CD4-positive, alpha-beta T cell treated with Interleukin-6 at 100 ng/mL for 8 hours (primary cell): Measurements from ENCODE around the gene SLC16A1.
"Not testable (repeated sequence)": the region's sequence is repeated elsewhere in the genome, so short reads cannot be mapped to it uniquely, and the experiment has no call there.

ENCODE experiments used
- DNase-seq: peaks from one replicate; pipeline ENCODE4 v3.0.0-alpha.2; 2020; ENCODE audit warnings: mixed read lengths, low spot score

SLC16A1 gene

GRCh38 chr1:112923959-112924349, 32.0 kb downstream of the SLC16A1 start:
- no peak for DNase-seq

DNA sequence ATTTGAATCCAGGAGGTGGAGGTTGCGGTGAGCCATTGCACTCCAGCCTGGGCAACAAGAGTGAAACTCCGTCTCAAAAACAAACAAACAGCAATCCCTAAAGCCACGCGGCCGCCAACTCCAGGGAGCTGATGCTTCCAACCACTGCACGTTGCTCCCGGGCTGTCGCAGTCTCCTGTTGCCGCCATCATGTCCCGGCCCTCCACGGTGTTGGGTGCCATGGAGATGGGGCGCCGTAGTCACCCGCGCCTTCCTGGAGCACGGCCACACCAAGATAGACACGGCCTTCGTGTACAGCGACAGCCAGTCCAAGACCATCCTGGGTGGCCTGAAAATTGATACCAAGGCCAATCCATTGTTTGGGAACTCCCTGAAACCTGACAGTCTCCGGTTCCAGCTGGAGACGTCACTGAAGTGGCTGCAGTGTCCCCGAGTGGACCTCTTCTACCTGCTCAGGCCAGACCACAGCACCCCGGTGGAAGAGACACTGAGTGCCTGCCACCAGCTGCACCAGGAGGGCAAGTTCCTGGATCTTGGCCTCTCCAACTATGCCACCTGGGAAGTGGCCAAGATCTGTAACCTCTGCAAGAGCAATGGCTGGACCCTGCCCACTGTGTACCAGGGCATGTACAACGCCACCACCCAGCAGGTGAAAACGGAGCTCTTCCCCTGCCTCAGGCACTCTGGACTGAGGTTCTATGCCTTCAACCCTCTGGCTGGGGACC, 32.6 kb downstream of the SLC16A1 start:
- DNase-seq: no peak

DNA sequence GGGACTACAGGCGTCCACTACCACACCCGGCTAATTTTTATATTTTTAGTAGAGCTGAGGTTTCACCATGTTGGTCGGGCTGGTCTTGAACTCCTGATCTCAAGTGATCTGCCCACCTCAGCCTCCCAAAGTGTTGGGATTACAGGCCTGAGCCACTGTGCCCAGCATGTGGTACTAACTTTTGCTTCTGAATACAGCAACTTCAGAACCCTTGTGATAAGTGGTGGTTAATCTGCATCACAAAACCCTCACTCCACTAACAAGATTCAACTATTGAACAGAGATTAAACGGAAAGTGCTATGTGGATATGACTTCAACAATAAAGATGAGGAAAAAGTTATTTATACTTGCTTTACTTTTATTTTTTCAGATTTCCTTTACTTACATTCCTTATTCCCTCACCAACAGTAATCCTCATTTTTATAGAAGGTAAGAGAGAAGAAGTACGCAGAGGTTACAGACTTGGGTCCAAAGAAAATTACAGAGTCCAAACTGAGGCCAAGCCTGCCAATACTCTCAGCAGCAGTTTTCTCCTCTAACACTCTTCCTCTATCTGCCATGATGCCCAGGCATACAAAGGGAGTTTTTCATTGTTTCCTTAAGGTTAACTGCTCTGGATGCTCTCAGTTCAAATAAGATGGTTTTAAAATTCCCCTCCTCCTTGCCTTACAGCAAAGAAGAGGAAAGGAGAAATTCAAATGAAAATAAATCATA, 44.3 kb downstream of the SLC16A1 start:
- no peak for DNase-seq

DNA sequence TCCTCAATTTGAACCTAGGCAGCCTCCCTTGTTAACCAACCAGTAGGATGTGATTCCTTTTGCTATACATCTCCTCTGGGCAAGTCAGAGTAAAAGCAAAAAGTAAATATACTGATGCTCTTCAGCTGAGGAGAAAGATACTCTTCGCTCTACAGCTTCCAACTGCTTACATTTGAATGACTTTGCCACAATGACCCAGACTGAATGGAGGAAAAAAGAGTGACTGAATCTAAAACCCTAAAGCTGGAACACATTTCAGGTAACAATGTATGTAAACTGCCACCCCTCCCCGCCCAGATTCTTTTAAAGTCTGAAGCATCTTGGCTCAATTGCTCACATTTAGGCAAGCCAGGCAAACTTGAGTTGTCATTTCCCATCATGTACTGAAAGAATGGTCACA, 46.1 kb downstream of the SLC16A1 start:
- DNase-seq: no peak

DNA sequence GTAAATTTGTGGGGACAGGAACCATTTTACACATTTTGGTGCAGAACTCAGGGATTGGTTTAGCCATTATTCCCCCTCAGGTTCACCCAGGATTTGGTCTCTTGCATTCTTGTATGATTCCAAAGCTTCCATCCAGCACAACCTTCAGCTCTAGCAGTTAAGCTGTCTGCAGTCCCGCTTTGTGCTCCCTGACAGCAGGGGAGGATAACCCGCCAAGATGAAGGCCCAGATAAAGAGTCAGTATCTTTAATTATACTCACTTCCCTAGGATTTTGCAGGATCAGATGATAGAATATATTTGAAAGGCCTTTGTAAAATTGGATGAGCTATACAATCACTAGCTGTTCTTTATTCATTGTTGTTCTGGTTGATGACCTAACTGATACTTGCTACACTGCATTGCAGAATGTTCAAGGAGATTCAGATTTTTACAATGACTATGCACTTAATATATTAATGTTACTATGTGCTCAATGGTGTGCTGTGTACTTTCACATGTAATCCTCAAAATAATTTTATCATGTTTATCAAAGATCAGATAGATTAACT, 49.8 kb downstream of the SLC16A1 start:
- DNase-seq: no peak

DNA sequence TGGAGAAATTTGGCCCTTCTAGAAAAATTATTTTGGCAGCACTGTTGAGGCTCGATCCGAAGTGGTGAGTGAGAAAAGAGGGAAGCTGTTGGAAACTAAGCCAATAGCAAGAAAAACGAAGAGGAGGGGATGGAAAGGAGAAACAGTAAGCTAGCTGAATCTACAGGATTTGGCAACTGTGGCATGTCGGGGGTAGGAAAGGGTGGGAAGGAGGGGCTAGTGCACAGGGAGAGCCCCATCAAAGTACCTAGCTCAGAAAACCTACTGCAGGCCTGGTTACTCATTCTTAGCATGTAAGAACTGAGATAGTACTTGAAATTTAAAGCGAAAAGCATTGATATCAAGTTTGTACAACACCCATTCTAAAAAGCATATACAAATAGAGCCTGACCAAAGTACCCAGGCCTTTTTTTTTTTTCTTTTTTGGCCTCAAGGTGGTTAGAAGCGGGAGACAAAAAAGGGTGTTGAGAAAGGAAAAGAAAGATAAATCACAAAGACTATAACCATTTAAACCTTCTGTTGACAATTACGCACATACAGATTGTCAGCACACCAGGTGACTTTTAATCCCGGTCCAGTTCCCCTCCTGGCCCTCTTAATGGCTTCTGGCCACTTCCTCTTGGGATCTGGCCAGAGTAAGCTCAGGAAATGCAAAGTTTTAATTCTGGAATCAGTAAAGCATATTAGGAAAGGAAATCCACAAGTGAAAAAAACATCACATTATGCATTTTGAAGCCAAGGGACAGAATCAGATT, 50.4 kb downstream of the SLC16A1 start:
- DNase-seq: no peak

DNA sequence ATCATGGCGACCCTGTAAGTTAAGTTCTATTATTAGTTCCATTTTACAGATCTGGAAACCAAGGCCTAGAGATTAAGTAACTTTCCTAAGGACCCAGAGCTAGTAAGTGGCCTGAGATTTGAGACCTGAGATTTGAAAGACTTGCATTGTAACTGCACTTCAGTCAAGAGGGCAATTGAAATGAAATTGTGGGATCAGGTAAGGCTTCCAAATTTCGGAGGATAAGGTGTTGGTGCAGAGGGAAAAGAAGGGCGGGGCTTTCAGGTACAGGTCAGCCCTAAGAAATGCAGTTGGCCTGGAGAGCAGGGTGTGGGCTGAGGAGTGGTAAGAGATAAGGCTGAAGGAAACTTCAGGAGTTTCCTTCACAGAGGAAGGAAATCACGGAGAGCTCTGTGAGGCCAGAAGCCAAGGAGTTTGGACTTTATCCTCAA, 51.1 kb downstream of the SLC16A1 start:
- DNase-seq: no peak

DNA sequence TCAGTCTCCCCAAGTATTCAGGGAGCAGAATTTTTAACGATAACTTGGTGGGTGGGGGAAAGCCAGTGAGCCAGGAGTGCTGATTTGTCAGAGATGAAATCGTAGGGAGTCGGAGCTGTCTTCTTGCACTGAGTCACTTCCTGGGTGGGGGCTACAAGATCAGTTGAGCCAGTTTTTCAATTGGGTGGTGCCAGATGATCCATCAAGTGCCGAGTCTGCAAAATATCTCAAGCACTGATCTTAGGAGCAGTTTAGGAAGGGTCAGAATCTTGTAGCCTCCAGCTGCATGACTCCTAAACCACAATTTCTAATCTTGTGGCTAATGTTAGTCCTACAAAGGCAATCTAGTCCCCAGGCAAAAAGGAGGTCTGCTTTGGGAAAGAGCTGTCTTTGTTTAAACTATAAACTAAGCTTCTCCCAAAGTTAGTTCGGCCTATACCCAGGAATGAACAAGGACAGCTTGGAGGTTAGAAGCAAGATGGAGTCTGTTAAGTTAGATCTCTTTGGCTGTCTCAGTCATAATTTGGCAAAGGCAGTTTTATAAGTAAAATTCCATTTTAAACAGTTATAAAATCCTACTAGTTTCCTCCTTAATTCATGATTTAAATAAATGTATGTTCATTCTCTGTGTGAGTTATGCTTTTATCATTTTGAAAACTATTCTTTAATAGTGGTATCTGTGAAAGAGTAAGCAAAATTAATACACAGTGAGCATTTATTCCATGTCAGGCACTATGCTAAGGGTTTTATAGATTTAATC, 51.7 kb downstream of the SLC16A1 start:
- peak; percentile 18 for DNase-seq

DNA sequence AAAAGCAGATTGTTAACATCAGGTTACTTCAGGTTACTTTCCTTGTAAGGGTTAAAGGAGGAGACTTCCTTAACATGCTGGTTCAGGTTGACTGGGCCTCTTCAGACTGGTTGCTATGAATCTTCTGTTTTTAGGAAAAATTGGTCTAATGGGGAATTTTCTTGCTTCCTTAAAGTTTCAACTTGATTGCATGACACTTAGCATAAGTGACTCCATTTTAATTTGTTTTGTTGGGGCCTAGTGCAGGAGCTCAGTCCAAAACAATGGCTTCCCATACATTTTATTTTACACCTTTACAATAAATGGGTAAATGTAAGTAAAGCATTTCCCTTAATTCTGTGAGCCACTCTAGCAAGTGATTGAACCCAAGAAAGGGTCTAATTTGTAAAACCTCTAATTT, 53.8 kb downstream of the SLC16A1 start:
- no peak for DNase-seq

DNA sequence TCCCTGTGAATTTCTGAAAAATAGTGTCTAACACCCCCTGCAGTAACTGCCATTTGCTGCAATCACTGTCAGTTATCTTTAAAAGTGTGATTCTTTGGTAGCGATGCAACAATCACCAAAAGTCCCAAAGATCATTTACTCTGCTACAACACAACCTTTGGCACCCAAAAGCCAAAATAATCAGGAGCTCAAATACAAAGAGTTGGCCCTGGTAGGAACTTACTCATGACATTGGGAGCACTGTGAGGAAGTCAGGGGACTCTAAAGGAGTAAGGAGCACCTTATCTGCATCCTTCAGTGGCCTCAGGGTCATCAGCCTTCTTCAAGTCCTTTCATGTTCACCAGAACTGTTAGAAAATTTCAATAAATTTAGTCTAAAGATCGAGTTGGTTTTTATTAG, 54.6 kb downstream of the SLC16A1 start:
- DNase-seq: no peak

DNA sequence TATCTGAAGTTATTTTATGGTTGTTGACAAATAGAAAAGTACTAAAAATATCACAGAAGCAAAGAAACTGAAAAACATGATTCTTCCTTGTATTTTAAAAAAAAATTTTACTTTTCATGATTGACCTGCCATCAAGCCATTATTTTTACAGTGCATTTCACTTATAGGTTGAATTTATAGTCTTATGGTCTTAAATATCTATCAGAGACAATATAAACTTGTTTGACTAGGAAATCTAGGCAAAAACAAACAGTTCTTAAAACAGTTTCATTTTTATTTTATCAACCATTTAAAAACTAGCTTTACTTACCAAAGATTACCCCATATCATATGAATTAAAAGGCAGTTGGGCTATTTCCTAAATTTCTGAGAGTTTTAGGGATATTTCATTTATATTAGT, 59.2 kb downstream of the SLC16A1 start:
- DNase-seq: no peak

DNA sequence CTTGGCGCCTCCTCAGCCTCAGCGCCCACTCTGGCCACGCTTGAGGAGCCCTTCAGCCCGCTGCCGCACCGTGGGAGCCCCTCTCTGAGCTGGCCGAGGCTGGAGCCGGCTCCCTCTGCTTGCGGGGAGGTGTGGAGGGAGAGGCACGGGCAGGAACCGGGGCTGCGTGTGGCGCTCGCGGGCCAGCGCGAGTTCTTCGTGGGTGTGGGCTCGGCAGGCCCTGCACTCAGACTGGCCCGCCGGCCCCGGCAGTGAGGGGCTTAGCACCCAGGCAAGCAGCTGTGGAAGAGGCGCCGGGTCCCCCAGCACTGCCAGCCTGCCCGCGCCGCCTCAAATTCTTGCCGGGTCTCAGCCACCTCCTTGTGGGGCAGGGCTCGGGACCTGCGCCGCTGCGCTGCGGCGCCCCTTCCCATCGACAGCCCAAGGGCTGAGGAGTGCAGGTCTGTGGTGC, 61.4 kb downstream of the SLC16A1 start:
- no peak for DNase-seq

DNA sequence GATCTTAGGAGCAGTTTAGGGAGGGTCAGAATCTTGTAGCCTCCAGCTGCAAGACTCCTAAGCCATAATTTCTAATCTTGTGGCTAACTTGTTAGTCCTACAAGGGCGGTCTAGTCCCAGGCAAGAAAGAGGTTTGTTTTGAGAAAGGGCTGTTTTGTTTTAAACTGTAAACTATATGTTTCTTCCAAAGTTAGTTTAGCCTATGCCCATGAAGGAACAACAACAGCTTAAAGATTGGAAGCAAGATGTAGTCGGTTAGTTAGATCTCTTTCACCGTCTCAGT, 62.0 kb downstream of the SLC16A1 start:
- no peak for DNase-seq

GRCh38 chr1:112893288-112894009, 62.5 kb downstream of the SLC16A1 start:
- DNase-seq: no peak

DNA sequence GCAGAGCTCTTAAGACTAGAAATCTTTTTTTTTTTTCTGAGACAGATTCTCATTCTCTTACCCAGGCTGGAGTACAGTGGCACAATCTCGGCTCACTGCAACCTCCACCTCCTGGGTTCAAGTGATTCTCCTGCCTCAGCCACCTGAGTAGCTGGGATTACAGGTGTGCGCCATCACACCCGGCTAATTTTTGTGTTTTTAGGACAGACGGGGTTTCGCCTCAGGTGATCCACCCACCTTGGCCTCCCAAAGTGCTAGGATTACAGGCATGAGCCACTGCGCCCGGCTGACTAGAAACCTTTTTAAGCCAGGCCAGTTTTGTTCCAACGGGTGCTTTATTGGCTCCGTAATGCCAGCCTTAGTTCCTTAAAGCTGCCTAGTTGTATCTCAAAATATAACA, 66.1 kb downstream of the SLC16A1 start:
- not testable (repeated sequence) for DNase-seq

- DNase-seq: no peak
These were observed 66.8 kb downstream of the SLC16A1 start for GRCh38 chr1:112889052-112889768.

DNA sequence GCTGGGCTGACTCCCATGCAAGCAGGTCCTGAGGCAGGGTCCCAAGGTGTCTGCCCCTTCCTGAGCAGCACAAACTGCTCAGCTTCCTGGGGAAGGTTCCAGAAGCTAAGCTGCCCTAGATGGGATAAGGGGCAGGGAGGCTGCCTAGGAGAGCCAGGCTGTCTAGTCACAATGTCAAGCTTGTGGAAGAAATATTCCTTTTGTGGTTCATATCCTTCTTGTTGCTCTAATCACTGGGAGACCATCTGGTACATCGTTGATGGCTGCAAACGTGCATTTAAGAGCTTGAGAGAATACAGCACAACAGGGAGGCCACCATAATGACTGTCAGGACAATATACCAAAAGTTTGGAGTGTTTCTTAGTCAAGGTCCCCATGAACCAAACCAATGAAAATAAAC, 67.4 kb downstream of the SLC16A1 start:
- DNase-seq: no peak

GRCh38 chr1:112887599-112888283, 68.3 kb downstream of the SLC16A1 start:
- no peak for DNase-seq

DNA sequence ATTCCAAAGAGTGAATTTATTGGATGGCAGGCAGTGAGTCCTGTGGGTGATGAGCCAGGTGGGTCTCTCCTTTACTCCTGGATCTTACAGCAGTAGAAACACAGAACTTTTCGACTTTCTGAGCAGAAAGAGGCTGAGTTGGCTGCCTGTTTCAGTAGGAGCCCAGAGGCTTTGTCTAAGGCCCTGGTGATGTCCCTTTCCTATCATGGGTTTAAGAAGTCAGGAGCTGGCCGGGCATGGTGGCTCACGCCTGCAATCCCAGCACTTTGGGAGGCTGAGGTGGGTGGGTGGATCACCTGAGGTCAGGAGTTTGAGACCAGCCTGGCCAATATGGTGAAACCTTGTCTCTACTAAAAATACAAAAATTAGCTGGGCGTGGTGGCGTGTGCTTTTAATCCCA, 71.0 kb downstream of the SLC16A1 start:
- DNase-seq: not testable (repeated sequence)

DNA sequence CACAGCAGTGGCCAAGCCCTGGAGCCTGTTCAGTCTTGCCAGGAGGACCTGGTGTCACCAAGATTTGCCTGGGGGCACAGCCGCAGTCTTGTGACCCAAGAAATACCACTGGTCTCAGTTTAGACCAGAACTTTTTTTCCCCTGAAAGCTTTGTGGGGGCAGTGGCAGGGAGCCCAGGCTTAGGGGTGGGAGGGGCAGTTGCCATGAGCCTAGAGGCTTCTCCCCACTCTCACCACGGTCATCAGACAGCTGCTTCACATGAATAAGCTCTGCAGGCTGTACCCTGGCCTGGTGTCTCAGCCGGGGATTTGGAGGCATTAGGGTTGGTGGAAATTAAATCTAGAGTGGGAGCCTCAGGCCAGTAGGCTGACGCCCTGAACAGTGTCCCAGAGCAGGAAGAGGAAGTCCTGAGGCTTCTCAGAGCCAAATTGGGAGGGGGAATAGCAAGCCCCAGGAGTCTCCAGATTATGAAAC, 73.7 kb downstream of the SLC16A1 start:
- DNase-seq: no peak
